HG03097 (cell line): ENCODE data around the gene KCNIP4.

Source experiments
- ATAC-seq: cut with Tn5 transposase; IDR thresholded peaks from one replicate; pipeline ENCODE4 v1.9.1; 2021; ENCODE audit not compliant: unreplicated experiment, low FRiP score

KCNIP4 gene

GRCh38 chr4:21226637-21227538, 721.7 kb downstream of the KCNIP4 start:
- no peak for ATAC-seq

GRCh38 chr4:21211846-21212245, 736.7 kb downstream of the KCNIP4 start:
- no peak for ATAC-seq

- ATAC-seq = no peak
Measured at GRCh38 chr4:21209860-21210259, 738.7 kb downstream of the KCNIP4 start.

GRCh38 chr4:21205821-21206531, 742.6 kb downstream of the KCNIP4 start:
- no peak for ATAC-seq

- ATAC-seq = no peak
Measured at GRCh38 chr4:21203416-21203815, 745.2 kb downstream of the KCNIP4 start.

GRCh38 chr4:21202959-21203358, 745.6 kb downstream of the KCNIP4 start:
- no peak for ATAC-seq

GRCh38 chr4:21198683-21199082, 749.9 kb downstream of the KCNIP4 start:
- no peak for ATAC-seq

GRCh38 chr4:21195682-21196081, 752.9 kb downstream of the KCNIP4 start:
- no peak for ATAC-seq

GRCh38 chr4:21192367-21192766, 756.2 kb downstream of the KCNIP4 start:
- no peak for ATAC-seq

GRCh38 chr4:21191317-21191716, 757.3 kb downstream of the KCNIP4 start:
- no peak for ATAC-seq

- no peak for ATAC-seq
Measured at GRCh38 chr4:21184788-21185187, 763.8 kb downstream of the KCNIP4 start.

GRCh38 chr4:21181716-21182115, 766.9 kb downstream of the KCNIP4 start:
- ATAC-seq = no peak

- no peak for ATAC-seq
Measured at GRCh38 chr4:21177871-21178270, 770.7 kb downstream of the KCNIP4 start.

- ATAC-seq = no peak
Measured at GRCh38 chr4:21177092-21177491, 771.5 kb downstream of the KCNIP4 start.

GRCh38 chr4:21167711-21168110, 780.9 kb downstream of the KCNIP4 start:
- no peak for ATAC-seq

- ATAC-seq = no peak
Measured at GRCh38 chr4:21155367-21155766, 793.2 kb downstream of the KCNIP4 start.

- ATAC-seq = no peak
Measured at GRCh38 chr4:21139327-21139726, 809.2 kb downstream of the KCNIP4 start.

GRCh38 chr4:21136051-21136630, 812.4 kb downstream of the KCNIP4 start:
- no peak for ATAC-seq

GRCh38 chr4:21134994-21135393, 813.6 kb downstream of the KCNIP4 start:
- no peak for ATAC-seq

- no peak for ATAC-seq
Measured at GRCh38 chr4:21130606-21131005, 818.0 kb downstream of the KCNIP4 start.

- no peak for ATAC-seq
Measured at GRCh38 chr4:21126014-21126512, 822.5 kb downstream of the KCNIP4 start.
